ENCODE measurements around the gene RPS14. TPM values are rescaled to one million over a fixed set of nuclear protein-coding genes. Genes with fewer than 3 reads are reported as not detected.

Gene RPS14
- total RNA-seq, 1 donor from 2014 or later, result 1,931 TPM

Other genes with a start within 250 kb of the RPS14 start
- gene CAMK2A, start 160.0 kb downstream of the RPS14 start, total RNA-seq, result not detected in 2 replicates
- gene ARSI, start 146.8 kb downstream of the RPS14 start, total RNA-seq, result not detected in 2 replicates
- gene TCOF1, start 92.0 kb downstream of the RPS14 start, total RNA-seq, result 63.2 and 64.0 TPM in 2 replicates
- gene CD74, start 36.8 kb downstream of the RPS14 start, total RNA-seq, result 1,446 and 1,476 TPM in 2 replicates
- gene NDST1, start 58.4 kb upstream of the RPS14 start, total RNA-seq, result 0.49 and 0.51 TPM in 2 replicates
- gene SYNPO, start 190.9 kb upstream of the RPS14 start, total RNA-seq, result not detected in 2 replicates
- gene MYOZ3, start 211.5 kb upstream of the RPS14 start, total RNA-seq, result 0.10 TPM in 1 of 2 replicates, not detected in the other